Inflammatory macrophage treated with lipopolysaccharide for 1 hour (primary cell): ENCODE measurements around the gene TOX4.
"Not testable (repeated sequence)": the region's sequence is repeated elsewhere in the genome, so short reads cannot be mapped to it uniquely, and the experiment has no call there.

Source experiments
- DNase-seq, 2 donors: peaks; one replicate each; pipeline ENCODE4 v3.0.0-alpha.2; 2020 to 2022

TOX4 gene

DNA sequence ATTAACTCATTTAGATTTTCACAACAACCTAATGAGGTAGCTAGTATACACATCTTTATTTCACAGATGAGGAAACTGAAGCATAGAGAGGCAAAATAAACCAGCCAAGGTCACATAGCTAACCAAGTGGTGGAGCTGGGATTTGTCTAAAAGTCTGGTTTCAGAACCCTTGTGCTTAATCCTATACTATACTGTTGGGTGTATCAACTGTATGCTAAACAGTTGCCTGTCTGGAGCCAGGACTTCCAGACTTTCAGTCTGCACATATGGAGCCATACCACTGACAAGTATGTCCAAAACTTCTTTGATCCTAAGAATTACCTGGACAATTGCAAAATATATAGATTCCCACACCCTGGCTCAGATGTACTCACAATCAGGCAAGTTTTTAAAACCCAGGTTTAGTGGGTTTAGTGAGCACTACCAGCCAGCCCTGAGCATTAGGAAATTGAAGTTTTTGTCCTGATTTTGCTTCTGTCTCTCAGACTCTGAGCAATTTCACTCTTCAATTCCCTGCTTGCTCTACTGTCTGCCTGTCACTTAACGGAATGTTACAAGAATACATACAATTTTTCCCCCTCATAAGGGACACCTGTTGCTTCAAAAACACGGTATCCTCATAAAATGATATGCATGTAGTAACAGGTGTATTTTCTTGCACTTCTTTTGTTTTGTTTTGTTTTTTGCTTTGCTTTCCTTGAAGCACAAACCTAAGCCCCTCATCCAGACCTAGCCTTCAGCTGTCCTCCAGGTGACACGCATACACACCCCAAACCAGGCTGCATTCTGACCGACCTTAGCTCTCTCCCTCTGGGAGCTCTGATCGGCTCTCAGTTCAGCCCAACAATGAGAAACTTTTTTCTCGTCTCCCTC is 58.8 kb downstream of the TOX4 start:
- no peak for DNase-seq

DNA sequence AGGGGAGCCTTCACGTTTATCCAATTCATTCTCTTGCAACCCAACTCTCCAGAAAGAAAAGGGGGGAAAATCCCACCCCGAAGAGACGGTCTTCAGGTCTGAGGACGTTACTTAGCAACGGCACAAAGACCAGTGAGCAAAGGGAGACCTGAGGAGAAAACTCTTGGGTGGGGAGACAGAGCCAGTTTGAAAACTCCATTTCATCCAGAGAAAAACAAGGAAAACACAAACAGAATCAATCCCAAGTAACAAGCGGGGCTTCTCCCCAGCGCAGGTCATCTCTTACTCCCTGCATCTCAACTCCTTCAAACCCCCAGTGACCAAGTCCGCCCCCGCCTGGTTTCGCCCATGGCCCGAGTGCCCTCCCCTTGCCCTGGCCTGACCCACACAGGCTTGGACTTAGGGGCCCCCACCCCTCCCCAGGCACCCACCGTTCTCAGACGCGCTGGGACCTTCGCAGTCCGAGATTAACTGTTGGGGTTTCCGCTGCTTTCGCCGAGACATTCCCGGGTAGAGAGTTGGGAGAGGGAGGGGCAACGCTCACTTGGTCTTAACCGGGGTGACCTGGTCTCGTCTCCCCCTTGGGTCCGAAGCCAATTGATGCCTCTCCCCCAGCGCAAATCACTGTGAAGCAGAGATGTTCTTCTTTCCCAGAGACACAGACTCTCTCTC is 59.6 kb downstream of the TOX4 start:
- DNase-seq = no peak

DNA sequence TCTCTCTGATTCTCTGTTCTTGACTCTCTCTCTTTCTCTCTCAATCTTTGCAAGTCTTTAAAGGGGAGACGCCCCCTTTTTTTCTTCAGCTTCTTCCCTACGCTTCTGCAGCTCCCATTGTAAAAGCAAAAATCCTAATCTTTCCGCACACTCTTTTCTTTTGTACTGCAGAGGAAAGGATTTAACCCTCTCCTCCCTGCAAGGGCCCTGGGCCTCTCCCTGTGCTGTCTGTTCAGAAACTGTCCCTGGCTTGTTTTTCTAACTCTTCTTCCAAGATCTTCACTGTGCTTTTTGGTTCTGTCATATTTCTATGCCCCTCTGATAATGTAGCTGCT is 60.1 kb downstream of the TOX4 start:
- DNase-seq = no peak

DNA sequence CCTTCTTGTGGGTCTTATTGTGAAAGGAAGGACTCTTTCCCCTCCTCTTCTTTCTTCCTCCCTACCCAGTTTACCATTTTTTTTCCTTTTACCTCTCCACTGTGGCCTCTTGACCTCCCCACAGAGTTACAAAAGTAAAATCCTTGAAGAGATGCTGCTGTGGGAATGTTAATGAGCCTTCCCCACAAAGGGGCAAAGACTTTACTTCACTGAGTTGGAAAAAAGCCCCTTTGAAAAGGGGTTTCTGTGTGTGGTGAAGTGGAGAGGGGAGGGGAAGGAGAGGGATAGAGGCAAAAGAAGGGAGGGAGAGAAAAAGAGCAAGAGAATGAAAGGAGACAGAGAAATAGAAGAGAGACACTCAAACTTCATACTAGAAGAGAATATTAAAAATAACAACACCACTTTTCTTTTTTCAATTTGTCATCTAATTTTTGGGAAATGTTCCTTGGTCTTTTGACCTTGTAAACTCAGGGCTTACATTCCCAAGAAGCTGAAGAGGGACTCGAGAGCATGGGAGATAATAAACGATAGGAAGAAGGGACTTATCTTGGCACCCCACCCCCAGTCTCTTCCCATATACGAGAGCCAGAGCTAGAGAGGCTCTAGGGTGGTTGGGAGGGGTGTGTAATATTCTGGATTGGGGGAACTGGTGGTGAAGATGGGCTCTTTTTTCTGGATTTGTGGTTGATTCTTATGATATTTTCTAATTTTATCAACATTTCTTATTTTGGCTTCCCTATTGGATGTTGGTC is 62.4 kb downstream of the TOX4 start:
- no peak for DNase-seq

DNA sequence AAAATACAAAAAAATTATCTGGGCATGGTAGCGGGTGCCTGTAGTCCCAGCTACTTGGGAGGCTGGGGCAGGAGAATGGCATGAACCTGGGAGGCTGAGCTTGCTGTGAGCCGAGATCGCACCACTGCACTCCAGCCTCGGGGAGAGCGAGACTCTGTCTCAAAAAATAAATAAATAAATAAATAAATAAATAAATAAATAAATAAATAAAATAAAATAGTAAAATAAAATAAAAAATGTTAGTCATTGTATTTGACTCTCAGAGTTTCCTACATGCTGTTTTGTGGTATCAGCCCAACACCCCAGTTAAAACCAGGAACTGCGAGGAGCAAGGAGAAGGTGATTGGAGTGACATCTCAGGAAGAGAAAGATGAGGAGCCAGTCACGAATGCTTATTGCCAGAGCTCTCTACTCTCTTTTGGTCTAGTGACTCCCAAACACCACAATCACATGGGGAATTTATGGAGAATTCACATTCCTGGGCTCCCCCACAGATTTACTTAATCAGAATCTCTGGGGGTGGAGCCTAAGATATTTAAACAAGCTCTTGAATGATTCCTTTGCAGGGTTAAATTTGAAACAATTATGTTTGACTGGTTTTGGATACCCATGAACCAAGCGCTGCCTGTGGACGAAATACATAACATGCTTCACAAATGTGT is 64.5 kb downstream of the TOX4 start:
- no peak for DNase-seq

DNA sequence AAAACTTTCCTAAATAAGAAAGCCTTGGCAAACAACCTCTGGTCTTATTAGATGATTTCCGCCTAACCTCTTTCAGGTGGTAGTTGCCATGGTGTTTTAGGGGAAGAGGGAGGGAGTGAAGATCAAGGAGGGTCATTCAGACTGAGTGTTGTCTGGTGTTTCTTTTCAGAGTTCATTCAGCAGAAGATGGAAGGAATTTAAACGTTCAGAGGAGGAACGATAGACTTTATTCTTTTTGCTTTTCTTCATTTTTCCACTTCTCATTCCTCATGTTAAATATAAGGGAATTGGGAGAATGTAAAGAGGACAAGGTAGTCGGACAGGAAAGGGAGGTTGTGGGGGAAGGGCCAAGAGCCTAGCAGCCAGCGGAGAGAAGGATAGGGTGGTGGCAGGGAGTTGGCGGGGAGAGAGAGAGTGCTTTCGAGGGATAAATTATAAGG is 66.5 kb downstream of the TOX4 start:
- DNase-seq = no peak

DNA sequence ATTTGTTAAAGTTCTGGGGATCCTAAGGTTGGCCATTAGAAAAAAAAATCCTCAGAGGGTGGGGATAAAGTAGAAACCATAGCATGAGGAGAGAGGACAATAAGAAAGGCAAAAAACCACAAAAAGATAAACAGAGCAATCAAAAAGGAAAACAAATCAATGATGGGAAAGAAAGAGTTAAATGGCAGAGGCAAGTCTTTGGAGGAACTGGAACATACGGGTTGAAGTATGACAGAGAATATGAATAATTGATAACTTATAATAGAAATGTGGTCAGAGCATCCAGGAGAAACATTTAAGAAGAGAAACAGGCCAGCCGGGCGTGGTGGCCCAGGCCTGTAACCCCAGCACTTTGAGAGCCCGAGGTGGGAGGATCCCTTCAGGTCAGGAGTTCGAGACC is 67.0 kb downstream of the TOX4 start:
- DNase-seq = no peak

DNA sequence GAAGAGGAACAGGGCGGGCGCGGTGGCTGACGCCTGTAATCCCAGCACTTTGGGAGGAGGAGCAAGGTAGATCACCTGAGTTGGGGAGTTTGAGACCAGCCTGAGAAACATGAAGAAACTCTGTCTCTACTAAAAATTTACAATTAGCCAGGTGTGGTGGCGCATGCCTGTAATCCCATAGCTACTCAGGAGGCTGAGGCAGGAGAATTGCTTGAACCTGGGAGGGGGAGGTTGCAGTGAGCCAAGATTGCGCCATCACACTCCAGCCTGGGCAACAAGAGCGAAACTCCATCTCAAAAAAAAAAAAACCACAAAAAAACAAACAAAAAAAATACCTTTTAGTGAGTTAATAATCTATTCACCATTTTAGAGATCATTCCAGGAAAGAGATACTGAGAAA is 67.6 kb downstream of the TOX4 start:
- not testable (repeated sequence) for DNase-seq
